ENCODE measurements around the gene FUT3. TPM values are rescaled to one million over a fixed set of nuclear protein-coding genes. Genes with fewer than 3 reads are reported as not detected.

FUT3 gene
- total and polyA plus RNA-seq, 2 of the 8 experiments (the other 6 are each of a cell fraction or from before 2014, with no cell fraction given): 0.15 to 0.63 TPM

DNA sequence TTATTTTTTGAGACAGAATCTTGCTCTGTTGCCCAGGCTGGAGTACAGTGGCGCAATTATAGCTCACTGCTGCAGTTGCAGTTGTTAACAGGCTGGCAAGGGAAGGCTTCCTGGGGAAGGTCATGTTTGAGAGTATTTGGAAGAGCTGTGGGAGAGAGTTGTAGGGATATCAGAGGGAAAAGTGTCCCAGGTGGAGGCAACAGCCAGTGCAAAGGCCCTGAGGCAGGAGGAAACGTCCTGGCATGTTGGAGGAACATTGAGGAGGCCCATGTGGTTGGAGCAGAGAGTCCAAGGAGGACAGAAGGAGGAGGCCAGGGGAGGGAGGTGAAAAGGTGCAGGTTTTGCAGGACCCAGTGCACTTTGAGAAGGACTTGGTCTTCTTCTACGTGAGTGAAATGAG is 58.1 kb downstream of the FUT3 start (continued):
- TF ChIP-seq, protein P1, sequence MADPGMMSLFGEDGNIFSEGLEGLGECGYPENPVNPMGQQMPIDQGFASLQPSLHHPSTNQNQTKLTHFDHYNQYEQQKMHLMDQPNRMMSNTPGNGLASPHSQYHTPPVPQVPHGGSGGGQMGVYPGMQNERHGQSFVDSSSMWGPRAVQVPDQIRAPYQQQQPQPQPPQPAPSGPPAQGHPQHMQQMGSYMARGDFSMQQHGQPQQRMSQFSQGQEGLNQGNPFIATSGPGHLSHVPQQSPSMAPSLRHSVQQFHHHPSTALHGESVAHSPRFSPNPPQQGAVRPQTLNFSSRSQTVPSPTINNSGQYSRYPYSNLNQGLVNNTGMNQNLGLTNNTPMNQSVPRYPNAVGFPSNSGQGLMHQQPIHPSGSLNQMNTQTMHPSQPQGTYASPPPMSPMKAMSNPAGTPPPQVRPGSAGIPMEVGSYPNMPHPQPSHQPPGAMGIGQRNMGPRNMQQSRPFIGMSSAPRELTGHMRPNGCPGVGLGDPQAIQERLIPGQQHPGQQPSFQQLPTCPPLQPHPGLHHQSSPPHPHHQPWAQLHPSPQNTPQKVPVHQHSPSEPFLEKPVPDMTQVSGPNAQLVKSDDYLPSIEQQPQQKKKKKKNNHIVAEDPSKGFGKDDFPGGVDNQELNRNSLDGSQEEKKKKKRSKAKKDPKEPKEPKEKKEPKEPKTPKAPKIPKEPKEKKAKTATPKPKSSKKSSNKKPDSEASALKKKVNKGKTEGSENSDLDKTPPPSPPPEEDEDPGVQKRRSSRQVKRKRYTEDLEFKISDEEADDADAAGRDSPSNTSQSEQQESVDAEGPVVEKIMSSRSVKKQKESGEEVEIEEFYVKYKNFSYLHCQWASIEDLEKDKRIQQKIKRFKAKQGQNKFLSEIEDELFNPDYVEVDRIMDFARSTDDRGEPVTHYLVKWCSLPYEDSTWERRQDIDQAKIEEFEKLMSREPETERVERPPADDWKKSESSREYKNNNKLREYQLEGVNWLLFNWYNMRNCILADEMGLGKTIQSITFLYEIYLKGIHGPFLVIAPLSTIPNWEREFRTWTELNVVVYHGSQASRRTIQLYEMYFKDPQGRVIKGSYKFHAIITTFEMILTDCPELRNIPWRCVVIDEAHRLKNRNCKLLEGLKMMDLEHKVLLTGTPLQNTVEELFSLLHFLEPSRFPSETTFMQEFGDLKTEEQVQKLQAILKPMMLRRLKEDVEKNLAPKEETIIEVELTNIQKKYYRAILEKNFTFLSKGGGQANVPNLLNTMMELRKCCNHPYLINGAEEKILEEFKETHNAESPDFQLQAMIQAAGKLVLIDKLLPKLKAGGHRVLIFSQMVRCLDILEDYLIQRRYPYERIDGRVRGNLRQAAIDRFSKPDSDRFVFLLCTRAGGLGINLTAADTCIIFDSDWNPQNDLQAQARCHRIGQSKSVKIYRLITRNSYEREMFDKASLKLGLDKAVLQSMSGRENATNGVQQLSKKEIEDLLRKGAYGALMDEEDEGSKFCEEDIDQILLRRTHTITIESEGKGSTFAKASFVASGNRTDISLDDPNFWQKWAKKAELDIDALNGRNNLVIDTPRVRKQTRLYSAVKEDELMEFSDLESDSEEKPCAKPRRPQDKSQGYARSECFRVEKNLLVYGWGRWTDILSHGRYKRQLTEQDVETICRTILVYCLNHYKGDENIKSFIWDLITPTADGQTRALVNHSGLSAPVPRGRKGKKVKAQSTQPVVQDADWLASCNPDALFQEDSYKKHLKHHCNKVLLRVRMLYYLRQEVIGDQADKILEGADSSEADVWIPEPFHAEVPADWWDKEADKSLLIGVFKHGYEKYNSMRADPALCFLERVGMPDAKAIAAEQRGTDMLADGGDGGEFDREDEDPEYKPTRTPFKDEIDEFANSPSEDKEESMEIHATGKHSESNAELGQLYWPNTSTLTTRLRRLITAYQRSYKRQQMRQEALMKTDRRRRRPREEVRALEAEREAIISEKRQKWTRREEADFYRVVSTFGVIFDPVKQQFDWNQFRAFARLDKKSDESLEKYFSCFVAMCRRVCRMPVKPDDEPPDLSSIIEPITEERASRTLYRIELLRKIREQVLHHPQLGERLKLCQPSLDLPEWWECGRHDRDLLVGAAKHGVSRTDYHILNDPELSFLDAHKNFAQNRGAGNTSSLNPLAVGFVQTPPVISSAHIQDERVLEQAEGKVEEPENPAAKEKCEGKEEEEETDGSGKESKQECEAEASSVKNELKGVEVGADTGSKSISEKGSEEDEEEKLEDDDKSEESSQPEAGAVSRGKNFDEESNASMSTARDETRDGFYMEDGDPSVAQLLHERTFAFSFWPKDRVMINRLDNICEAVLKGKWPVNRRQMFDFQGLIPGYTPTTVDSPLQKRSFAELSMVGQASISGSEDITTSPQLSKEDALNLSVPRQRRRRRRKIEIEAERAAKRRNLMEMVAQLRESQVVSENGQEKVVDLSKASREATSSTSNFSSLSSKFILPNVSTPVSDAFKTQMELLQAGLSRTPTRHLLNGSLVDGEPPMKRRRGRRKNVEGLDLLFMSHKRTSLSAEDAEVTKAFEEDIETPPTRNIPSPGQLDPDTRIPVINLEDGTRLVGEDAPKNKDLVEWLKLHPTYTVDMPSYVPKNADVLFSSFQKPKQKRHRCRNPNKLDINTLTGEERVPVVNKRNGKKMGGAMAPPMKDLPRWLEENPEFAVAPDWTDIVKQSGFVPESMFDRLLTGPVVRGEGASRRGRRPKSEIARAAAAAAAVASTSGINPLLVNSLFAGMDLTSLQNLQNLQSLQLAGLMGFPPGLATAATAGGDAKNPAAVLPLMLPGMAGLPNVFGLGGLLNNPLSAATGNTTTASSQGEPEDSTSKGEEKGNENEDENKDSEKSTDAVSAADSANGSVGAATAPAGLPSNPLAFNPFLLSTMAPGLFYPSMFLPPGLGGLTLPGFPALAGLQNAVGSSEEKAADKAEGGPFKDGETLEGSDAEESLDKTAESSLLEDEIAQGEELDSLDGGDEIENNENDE (IDR thresholded peaks at IDR 0.05; ENCODE audit: insufficient replicate concordance, low read length): no peak
- no peak for TF ChIP-seq ZNF274 (IDR thresholded peaks at IDR 0.05; ENCODE audit: borderline replicate concordance, extremely low read depth, low read length)
- no peak for TF ChIP-seq CHD1 (IDR thresholded peaks at IDR 0.05; ENCODE audit: low read depth, low read length)
- no peak for TF ChIP-seq SAP30 (IDR thresholded peaks at IDR 0.05; ENCODE audit: insufficient read depth, insufficient replicate concordance, low read length)
- TF ChIP-seq SRF (IDR thresholded peaks at IDR 0.05; ENCODE audit: low read depth, low read length): no peak
- TF ChIP-seq FOSL1 (IDR thresholded peaks at IDR 0.05; ENCODE audit: insufficient read depth, low read depth, low read length): no peak
- no peak for TF ChIP-seq PHF8 (conservative IDR thresholded peaks at IDR 0.05; ENCODE audit: low read depth, low read length)
- no peak for TF ChIP-seq CHD2 (IDR thresholded peaks at IDR 0.05; ENCODE audit: low read length)
- TF ChIP-seq NRF1 (IDR thresholded peaks at IDR 0.05; ENCODE audit: low read depth, low read length): no peak

Measured in H1 (cell line).